NCI-H187 (cell line): ENCODE measurements around the gene HOXC11.

Experiments used
- DNase-seq, 2 experiments: peaks; one replicate each; lab custom pipeline; 2025; lab: John Stamatoyannopoulos, UW

Gene HOXC11

DNA sequence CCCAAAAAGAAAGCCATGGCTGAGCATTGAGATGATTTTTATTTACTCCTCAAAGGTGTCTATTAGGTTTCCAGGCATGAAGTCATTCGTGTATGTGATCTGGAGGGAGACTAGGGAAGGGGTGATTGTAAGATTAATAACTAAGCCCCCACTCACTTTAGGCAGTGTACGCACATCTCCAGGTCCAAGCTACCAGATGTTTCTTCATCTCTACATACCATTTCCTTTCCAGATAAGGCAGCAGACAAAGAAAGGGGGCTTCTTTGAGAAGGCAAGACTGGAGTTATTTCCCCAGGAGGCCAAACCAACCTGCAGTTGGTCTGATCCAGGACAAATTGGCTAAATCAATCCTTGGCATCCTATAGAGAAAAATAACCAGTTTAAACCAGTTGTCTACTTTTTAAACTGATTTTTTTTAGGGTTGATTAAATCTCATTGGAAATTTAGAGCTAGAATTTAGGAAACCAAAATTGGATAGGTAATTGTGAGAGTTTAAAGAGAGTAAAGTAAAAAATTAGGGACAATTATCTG, 30.4 kb upstream of the HOXC11 start:
- no peak for DNase-seq

DNA sequence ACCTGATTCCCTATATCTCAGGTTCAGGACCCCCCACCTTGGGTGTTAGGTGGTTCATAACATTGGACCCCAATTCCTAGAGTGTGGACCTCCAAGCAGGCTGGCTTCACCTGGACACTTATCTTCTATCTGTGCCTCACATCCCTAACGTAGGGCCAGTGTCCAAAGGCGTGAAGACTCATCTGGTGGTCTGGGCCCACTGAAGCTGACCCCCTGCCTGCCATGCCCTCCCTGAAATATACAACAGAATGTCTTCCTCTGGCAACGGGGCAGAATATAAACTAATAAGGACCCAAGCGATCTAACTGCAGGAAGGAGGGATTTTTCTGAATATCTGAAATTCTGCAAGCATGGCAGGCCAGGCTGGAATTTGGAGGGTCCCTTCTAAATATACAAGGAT, 28.7 kb upstream of the HOXC11 start:
- DNase-seq: no peak

DNA sequence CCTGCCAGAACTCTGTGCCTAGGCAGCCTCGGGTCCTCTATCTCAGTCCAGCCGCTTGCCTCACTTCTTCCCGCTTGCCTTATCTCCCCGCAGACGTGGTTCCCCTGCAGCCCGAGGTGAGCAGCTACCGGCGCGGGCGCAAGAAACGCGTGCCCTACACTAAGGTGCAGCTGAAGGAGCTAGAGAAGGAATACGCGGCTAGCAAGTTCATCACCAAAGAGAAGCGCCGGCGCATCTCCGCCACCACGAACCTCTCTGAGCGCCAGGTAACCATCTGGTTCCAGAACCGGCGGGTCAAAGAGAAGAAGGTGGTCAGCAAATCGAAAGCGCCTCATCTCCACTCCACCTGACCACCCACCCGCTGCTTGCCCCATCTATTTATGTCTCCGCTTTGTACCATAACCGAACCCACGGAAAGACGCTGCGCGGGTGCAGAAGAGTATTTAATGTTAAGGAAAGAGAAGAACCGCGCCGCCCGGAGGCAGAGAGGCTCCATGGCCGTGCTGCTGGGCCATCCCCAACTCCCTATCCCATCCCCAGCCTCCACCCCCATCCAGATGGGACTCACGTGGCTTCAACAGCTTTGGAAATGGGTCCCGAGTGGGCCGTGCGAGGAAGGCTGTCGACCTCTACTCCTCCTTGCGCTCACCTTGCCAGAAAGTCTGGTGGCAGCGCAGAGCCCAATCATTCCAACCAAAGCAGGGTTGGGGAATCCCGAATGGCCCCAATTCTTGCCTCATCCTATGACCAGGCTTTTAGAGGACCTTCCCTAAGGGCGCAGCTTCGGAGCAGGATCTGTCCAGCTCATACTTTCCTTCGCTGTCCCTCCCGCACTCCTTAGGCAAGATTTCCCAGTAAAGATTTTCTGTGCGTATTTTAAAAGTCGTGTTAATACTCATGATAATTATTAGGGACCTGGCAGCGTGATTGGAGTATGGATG, 27.7 kb upstream of the HOXC11 start:
- DNase-seq: no peak

DNA sequence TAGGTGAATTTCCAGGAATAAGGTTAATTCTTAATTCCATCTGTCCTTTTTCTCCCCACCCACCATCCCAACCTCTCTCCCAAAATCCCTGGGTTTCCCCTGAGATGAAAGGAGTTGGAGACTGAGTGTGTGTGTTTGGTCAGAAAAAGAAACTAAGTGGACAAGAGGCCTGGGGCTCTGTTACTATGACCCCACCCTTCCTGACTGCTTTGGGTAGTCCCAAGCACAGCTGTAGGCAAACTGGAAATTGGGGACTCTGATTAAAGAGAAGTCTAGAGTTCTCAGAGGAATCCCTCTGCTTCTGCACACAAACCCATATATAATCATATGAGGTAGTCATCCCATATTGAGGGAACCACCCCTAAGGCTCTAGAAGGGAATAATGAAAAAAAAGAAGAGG, 25.2 kb upstream of the HOXC11 start:
- no peak for DNase-seq

DNA sequence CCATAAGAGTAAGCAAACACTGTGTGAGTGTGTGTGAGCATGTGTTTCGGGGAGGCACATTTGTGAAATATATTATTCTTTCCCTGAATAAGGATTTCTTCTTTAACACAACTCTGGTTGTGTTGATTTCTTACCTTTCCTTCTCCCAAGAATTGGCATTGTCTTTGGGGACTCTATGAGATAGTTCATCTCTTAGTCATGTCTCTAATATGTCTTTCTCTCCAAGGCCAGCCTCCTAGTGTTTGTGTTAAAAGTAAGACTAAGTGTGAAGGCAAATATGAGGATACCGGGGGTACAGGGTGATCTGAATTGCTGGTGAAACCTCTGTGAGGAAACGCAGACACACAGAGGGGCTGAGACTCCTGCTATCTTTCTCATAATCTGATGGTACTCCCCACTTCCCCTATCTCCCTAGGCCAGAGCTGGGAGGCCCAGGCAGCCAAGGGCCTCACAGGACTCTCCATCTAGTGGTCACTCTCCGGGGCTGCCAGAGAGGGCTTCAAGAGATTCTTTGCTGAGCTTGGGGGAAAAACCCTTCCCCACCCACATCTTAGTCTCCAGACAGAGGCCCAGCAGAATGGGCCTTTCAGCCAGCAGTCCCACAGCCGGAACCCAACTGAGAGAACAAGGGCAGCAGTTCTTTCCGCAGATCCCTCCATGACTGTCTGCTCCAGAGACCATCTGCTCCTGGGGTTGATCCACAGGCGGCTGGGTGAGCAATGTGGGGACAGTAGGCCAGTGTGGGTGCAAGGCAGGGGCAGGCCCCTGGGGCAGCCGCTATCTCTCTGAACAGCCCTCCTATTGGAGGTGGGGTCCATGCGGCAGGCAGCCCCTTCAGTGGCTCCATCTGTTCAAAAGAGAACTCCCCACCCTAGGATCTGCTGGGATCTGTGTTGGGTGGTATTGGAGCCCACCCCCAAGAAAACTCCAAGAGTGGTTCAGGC, 24.0 kb upstream of the HOXC11 start:
- DNase-seq: no peak

DNA sequence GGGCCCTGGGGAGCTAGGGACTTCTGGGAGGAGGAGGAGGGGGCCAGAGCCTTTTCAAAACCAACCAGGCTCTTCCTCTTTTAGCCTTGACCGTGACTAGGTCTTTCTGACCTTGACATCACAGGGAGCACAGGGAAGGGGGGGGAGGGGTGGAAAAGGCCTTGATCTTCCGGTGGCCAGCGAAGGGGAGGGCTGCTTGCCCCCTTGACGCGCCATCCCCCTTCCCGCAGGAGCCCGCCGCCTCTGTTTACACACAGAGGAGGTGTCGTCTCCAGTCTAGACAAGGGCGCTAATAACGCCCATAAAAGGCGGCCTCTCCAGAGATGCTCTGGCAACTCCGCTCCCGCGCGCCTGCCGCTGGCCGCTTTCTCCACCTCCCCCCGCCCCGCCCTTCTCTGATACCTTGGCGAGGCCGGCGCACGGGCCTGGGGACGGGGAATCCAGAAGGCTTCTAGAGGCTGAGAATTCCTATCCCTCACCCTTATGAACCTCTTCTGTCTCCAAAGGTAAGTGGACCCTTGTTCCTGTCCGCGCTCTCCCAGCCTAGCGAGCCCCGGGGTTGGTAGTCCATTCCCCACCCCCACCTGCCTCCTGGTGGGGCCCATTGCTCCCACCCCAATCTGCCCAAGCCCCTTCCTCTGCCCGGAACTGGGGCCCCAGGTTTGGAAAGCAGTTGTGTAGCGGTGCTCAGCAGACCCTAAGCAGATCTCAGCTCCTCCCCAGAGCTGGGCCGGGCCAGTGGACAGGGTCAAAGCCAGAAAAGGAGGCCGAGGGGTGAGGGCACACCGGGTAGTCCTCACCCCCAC, 23.1 kb upstream of the HOXC11 start:
- peak; percentile 19 to 57 for DNase-seq

DNA sequence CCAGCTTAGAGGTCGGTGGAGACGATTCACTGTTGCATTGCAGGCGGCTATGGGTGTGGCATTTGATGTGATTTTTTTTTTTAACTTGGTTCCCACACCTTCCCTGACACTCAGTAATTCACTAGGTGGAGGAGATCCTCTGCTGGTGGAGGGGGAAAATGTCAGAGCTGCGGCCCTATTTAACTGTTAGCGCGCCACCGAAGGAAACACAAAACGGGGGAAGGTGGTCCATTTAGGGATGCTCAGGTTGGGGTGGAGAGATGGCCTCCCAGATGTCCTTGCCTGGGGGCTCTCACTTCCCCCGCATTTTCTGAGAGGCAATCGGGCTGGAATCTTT, 22.5 kb upstream of the HOXC11 start:
- no peak for DNase-seq

DNA sequence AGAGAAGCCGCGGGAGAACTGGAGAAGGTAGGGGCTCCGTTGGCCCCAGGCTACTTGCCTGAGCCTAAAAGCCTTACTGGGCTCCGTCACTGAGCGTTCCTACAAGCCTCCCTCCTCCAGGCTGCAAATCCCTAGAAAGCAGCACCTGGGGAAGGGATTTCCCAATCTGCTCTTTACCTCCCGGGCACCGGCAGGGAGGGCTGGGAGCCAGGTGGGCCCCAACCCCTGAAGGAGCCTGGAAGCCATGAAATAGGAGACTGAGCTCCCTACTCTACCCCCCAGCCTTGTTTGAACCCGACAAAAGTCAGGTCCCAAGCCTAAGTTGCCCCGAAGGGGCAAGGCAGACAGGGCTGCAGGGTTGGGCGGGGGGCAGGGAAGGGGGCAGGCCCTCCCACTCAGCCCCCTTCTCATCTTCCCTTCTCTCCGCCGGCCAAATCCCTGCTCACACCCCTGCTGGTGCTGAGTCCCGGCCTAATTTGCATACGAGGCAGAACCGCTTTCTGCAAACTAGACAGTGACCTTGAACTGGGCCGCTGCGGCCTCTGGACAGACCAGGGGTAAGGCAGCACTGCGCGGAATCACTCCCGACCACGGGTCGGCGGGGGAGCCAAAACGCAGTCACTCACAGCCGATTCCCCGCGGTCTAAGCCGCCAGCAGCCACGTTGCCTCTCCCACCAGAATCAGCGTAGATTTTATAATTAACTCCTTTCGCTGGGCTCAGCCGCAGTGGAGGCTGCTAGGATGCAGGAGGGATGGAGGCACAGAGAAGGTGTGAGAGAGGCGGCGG, 21.9 kb upstream of the HOXC11 start:
- no peak for DNase-seq

DNA sequence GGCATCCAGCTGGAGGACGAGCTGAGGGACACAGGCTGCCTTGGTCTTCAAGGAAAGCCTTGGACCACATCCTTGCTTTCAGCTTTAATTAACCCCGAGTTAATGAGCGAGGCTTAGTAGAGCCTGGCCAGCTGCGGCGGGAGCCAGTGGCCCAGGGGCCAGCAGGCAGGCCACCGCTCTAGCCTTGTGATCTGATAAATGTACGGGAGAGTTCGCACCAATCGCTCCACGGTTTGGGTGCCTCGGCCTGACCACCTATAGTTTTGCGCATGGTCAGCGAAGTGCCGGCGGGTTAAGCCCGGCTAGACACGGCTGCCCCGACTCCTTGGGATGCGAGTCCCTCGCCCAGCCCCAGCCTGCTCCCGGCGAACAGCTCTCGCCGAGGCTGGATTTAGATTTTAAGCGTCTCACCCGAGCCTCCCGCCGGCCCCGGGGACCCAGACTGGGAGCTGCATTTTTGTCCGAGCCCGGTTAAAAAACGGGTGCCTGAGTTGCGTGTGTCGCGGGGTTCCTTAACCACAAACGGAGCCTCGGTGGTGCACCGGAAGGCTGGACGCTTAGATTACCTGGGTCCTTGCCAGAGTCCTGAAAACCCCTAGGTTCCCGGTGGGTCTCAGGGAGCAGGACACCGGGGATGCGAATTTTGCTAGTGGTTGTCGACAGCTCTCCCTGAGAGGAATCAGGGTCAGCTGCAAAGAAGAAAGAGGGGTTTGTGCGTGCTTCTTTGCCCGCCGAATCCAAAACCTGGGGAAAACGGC, 21.2 kb upstream of the HOXC11 start:
- DNase-seq: no peak

DNA sequence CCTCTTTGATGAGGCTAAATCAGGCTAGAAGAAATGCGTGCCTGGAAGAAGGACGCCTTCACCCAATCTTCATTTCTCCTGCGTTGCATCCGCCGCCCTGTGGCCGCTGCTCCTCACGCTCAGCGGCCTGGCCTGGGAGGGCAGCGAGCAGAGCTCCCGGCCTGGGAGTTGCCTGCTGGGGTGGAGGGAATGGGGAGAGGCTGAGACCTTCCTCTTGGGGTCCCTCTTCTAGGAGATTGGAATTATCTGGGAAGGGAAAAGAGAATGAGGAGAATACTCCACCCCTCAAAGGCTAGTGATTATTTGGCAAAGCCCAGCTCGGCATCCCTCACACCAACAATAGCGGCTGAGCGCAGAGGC, 20.6 kb upstream of the HOXC11 start:
- DNase-seq: no peak

DNA sequence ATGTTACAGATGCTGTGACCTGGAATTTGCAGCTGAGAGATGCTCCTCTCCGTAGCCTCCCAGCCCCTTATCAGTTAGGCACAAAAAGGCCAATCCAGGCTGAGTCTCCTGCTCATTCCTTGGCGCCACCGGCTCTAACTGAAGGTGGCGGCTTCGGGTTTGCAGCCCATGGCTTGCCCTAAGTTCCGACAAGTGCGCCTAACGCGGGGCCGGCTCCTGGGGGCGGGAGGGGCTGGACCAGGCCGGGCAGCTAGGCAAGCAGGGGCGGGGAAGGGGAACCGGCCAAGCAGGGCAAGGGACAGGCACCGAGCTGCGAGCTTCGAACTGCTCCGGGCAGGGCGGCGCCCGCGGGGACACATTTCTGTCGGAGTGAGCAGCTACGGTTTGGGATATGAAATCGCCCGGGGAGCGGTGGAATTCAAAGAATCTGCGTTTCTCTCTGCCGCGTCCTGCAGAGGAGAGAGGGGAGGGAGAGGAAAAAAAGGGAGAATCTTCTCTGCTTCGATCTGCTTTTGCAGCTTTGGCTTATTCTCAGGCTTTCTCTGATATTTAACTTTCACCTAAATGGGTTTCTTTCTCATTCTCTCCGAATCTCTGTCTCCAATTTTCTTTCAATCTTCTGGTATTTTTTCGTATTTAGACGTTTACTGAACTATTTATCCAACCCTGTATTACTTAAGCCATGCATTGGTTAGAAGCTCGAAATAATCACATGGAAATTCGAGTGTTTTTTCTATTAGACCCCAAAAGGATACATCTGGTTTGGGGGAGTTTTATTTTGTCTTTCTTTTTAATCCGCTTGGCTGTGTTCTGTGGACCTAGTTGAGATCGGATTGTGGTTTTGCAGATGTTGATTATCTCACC, 19.8 kb upstream of the HOXC11 start:
- DNase-seq: no peak

DNA sequence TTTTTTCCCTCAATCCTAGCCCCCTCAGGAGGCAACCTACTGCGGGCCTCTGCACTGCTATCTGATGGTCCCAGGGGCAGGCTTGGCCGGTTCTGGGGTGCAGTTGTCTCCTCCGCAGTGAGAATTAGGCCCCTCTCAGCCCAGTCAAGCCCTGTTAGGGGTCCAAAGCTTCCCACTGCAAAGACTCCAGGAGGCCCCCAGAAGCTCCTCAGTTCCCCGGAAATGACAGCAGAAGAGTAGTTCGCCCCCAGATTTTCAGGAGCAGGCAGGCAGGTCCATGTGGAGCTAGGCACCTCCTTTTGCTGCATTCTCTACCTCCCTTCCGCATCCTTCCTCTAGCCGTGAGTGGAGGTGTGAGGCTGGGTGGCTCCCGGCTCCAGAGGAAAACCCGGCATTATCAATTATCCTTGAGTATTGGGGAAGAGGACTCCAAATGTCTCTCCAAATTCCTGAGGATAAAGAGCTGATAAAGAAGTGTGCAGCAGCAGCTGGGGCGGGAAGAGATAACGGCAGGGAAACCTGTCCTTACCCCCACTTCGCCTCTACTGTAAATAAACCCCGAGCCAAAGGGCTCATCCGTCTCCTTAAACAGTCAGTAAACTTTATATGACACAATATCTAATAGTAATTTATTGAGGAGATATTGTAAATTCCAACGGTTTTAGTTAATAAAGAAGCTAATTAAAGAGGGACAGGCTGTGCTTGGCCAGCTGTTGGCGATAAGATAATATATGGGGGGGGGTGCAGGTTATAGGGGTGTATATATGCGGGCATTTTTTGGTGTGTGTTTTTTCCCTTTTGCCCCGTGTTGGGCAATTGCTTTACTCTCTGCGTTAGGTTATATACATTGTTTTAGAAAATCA, 18.9 kb upstream of the HOXC11 start:
- no peak for DNase-seq

DNA sequence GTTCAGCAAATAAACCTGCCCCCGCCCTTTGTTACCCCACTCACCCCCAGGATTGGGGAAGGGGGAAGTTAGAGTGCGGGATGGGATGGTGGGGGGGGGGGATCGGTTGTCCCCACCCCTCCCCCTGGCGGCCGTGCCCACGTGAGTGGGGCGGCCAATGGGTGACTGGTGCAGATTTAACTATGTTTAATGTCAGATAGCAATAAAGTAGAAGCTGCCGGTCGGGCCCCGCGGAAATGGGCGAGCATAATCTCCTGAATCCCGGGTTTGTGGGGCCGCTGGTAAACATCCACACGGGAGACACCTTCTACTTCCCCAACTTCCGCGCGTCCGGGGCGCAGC, 18.3 kb upstream of the HOXC11 start, which contains the start of gene HOXC12:
Gene HOXC12 (plus strand): TSS at position 210 of the 342 bp plus-strand sequence. CDS start 27 bp downstream, at position 237.
- DNase-seq: no peak

DNA sequence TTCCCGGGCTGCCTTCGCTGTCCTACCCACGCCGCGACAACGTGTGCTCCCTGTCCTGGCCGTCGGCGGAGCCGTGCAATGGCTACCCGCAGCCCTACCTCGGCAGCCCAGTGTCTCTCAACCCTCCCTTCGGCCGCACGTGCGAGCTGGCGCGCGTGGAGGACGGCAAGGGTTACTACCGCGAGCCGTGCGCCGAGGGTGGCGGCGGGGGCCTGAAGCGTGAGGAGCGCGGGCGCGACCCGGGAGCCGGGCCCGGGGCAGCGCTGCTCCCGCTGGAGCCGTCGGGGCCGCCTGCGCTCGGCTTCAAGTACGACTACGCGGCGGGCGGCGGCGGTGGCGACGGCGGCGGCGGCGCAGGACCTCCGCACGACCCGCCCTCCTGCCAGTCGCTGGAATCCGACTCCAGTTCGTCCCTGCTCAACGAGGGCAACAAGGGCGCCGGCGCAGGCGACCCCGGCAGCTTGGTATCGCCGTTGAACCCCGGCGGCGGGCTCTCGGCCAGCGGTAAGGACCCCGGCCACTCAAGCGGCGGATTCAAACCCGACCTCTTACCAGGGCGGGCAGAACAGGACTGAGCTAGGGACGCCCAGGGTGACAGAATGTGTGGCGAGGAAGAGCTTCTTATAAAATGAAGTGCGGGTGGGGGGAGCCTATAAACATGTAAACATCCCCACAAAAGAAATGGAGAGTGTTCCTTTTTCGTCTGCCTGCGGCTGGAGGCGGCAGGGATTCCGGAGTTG, 17.7 kb upstream of the HOXC11 start:
- no peak for DNase-seq

DNA sequence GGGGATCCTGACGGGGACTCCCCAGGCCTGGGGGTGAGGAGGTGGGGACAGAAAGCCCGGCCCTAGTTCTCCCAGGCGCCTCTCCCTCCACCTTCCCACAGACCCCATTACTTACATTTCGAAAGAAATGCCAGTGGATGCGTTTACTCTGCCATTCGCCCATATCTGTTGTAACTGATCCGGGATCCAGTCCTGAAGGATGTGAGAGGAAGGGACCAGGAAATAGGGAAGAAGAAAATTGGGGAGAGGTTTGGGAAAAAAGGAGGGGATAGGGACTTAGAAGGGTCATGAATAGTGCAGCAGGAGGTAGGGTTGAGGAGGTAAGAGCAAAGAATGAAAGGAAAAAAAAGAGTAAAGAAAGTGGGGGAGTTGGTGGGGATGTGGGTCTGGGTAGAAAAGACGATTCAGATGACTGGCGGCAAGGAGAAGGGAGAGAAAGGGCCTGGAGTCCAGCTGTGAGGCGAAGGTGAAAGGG, 17.1 kb upstream of the HOXC11 start:
- no peak for DNase-seq

DNA sequence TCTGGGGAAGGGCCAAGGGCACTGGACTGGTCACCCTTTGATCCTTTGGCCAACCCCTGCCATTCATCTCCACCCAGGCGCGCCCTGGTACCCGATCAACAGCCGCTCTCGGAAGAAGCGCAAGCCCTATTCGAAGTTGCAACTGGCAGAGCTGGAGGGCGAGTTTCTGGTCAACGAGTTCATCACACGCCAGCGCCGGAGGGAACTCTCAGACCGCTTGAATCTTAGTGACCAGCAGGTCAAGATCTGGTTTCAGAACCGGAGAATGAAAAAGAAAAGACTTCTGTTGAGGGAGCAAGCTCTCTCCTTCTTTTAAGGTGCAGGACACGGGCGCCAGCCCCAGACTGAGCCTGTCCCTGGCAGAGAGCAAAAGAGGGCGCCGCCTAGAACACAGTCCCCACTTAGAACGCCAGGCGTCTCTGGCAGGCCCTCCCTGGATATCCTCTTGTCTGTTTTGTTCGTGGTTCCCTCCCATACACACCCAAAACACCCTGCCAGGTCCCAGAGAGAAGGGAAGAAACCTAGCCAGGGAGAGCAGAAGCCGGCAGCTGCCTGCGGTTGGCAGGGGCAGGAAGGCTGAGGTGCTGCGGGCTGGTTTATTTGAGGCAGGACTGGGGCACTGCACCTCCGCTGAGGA, 16.6 kb upstream of the HOXC11 start:
- DNase-seq: no peak

DNA sequence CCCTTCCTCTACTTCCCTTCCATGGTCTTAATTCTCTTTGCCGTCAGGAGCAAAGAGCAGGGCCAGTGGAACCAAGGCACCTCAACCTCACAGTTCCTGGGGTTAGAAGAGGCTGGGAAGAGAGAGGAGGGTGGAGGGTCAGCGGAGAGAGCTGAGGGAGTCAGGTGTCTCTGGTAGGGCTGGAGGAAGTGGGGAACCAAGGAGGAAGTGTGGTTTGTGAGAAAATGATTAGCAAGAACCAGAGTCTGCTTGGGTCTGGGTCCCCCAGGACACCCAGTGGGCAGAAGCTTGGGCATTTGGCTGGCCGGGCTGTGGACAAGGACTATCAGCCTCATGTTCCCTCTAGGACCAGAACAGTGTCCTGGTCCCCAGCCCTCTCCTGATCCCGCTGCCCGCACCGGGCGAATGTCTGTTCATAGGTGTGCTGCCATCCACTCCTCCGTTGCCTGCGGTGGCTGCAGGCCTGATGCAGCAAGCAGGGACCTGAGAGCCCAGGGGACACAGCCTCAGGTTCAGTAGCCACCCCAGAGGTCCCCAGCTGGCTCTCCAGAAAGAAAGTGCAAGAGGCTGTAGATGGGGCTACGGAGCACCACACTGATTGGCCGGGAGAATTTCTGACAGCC, 15.9 kb upstream of the HOXC11 start:
- DNase-seq: no peak
